OCI-LY3 (cell line): ENCODE data around the gene TEAD3.

Source experiments
- H2AFZ ChIP-seq: fragments of 200-600, 300-600 bp; shearing (Covaris generic); 2 replicates; pipeline ENCODE4 v1.6.0; 2014; ENCODE audit warnings: antibody characterized with exemption, low read depth, low read length
- H3K27ac ChIP-seq: fragments of 200-600, 300-600 bp; sonication (generic); 2 replicates; pipeline ENCODE4 v1.5.1; 2014; ENCODE audit warnings: mild to moderate bottlenecking, low read length, moderate library complexity, mixed read lengths
- H3K27me3 ChIP-seq: fragments of 200-600, 300-600 bp; sonication (generic); 2 replicates; pipeline ENCODE4 v1.6.1; 2014; ENCODE audit warnings: low read depth, low read length, mixed read lengths
- H3K36me3 ChIP-seq: fragments of 200-600, 300-600 bp; sonication (generic); replicated peaks from 2 replicates; pipeline ENCODE3; 2014; ENCODE audit warnings: low read depth, low read length, mixed read lengths
- H3K4me1 ChIP-seq: fragments of 300-600, 200-600 bp; sonication (generic); 2 replicates; pipeline ENCODE4 v1.6.1; 2014; ENCODE audit warnings: low read length, mixed read lengths
- H3K4me2 ChIP-seq: fragments of 200-600, 300-600 bp; sonication (generic); 2 replicates; pipeline ENCODE4 v1.6.1; 2014; ENCODE audit warnings: low read length, mixed read lengths
- H3K4me3 ChIP-seq: fragments of 300-600, 200-600 bp; sonication (generic); 2 replicates; pipeline ENCODE4 v1.5.1; 2014; ENCODE audit warnings: antibody characterized with exemption, mild to moderate bottlenecking, low read length, moderate library complexity
- H3K79me2 ChIP-seq: fragments of 300-600, 200-600 bp; shearing (Covaris generic); 2 replicates; pipeline ENCODE4 v1.6.1; 2014; ENCODE audit warnings: mild to moderate bottlenecking, low read length, mixed read lengths
- H3K9ac ChIP-seq: fragments of 300-600, 200-600 bp; shearing (Covaris generic); 2 replicates; pipeline ENCODE4 v1.6.0; 2014; ENCODE audit warnings: mild to moderate bottlenecking, low read length, moderate library complexity
- H3K9me3 ChIP-seq: fragments of 200-600, 300-600 bp; shearing (Covaris generic); 2 replicates; pipeline ENCODE4 v1.6.1; 2014; ENCODE audit warnings: low read length, mixed read lengths; ENCODE audit not compliant: insufficient read depth
- H4K20me1 ChIP-seq: fragments of 200-600, 300-600 bp; sonication (generic); 2 replicates; pipeline ENCODE4 v1.6.1; 2016; ENCODE audit warnings: low read length, mixed read lengths; ENCODE audit not compliant: insufficient read depth
- EZH2phosphoT487 ChIP-seq: fragments of 200-600 bp; shearing (Covaris generic); IDR thresholded peaks from 2 replicates; pipeline ENCODE4 v1.6.1; 2018; ENCODE audit warnings: antibody characterized with exemption, mixed run types, low read depth
- TF ChIP-seq, protein P1 (sequence below): fragments of 200-600, 300-600 bp; sonication (generic); IDR thresholded peaks from 2 replicates; pipeline ENCODE4 v1.5.1; 2014; ENCODE audit warnings: antibody characterized with exemption, low read length, low read depth

TEAD3 gene

DNA sequence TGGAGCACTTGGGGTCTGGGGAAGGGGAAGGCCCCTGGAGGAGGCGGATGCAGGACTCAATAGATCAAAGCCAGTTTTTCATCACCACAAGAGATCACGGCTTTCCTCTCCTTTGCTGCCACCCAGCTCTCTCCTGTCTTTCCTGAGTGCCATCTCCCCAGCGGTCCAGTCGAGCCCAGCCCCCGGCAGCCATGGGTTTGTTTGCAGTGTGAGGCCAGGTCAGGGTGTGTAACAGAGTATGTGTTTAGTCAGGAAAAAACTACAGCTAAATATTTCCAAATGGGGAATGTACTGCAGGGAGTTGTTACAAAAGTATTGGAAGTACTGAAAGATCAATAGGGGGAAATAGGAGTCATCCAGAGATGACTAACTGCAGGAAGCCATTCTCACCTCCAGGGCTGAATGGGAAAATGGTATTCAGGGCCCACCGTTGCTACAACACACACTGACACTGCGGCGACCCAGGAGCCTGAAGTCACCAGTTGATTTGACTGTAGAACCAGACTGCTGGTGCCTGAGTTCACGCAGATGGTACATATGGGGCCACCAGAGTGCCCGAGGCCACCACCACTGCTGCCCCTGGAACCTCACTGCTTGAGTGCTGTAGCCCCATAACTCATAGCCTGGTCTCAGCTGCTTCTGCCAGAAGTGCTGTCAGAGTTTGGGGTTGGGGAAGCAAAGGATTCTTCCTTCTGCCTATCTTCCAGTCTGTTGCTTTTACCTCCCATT is 68.3 kb downstream of the TEAD3 start:
- Histone ChIP-seq H3K4me3 (no peak overlapping the region), H4K20me1 (no peaks in the 10 kb centered on the region), H3K4me2 (no peak overlapping the region), H3K27me3 (no peaks in the 10 kb centered on the region), H3K9ac (no peak overlapping the region), H3K79me2 (no peaks in the 10 kb centered on the region), H3K36me3 (no peaks in the 10 kb centered on the region), H3K27ac (no peak overlapping the region), H3K4me1 (peaks cover 5% of the 10 kb centered on the region; the same call in 1 of the 2 replicates), H3K9me3 (no peaks in the 10 kb centered on the region), H2AFZ (no peak overlapping the region)
- TF ChIP-seq EZH2phosphoT487: no peak
- TF ChIP-seq, protein P1, sequence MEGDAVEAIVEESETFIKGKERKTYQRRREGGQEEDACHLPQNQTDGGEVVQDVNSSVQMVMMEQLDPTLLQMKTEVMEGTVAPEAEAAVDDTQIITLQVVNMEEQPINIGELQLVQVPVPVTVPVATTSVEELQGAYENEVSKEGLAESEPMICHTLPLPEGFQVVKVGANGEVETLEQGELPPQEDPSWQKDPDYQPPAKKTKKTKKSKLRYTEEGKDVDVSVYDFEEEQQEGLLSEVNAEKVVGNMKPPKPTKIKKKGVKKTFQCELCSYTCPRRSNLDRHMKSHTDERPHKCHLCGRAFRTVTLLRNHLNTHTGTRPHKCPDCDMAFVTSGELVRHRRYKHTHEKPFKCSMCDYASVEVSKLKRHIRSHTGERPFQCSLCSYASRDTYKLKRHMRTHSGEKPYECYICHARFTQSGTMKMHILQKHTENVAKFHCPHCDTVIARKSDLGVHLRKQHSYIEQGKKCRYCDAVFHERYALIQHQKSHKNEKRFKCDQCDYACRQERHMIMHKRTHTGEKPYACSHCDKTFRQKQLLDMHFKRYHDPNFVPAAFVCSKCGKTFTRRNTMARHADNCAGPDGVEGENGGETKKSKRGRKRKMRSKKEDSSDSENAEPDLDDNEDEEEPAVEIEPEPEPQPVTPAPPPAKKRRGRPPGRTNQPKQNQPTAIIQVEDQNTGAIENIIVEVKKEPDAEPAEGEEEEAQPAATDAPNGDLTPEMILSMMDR: no peak

DNA sequence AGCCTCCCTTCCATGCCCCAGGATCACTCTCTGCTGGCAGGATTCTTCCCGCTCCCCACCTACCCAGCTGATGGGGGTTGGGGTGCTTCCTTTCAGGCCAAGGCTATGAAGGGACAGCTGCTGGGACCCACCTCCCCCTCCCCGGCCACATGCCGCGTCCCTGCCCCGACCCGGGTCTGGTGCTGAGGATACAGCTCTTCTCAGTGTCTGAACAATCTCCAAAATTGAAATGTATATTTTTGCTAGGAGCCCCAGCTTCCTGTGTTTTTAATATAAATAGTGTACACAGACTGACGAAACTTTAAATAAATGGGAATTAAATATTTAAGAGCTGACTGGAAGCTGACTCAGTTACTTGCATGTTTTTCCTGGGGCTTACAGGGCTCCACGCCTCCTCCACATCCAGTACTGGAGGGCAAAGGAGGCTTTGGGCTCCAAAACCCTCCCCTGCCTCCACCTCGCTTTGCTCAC is 69.0 kb downstream of the TEAD3 start:
- H2AFZ ChIP-seq: no peak overlapping the region
- no peak overlapping the region for H3K27ac ChIP-seq
- no peaks in the 10 kb centered on the region for H3K79me2 ChIP-seq
- no peak overlapping the region for H3K4me2 ChIP-seq
- H3K9ac ChIP-seq: no peak overlapping the region
- H3K4me1 ChIP-seq: peaks cover 5% of the 10 kb centered on the region; the same call in 1 of the 2 replicates
- H3K9me3 ChIP-seq: no peaks in the 10 kb centered on the region
- no peak for TF ChIP-seq EZH2phosphoT487
- TF ChIP-seq, protein P1: no peak
- no peak overlapping the region for H3K4me3 ChIP-seq
- H4K20me1 ChIP-seq: no peaks in the 10 kb centered on the region
- H3K27me3 ChIP-seq: no peaks in the 10 kb centered on the region
- H3K36me3 ChIP-seq: no peaks in the 10 kb centered on the region

DNA sequence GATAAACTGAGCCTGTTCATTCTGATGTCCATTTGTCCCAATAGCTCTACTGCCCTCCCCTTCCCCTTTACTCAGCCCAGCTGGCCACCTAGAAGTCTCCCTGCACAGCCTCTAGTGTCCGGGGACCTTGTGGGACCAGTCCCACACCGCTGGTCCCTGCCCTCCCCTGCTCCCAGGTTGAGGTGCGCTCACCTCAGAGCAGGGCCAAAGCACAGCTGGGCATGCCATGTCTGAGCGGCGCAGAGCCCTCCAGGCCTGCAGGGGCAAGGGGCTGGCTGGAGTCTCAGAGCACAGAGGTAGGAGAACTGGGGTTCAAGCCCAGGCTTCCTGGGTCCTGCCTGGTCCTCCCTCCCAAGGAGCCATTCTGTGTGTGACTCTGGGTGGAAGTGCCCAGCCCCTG is 69.4 kb downstream of the TEAD3 start:
- TF ChIP-seq, protein P1: no peak
- no peak for TF ChIP-seq EZH2phosphoT487
- Histone ChIP-seq H3K79me2 (no peaks in the 10 kb centered on the region), H3K9me3 (no peaks in the 10 kb centered on the region), H3K4me3 (no peak overlapping the region), H3K9ac (no peak overlapping the region), H3K4me2 (no peak overlapping the region), H2AFZ (no peak overlapping the region), H3K36me3 (no peaks in the 10 kb centered on the region), H3K27ac (no peak overlapping the region), H4K20me1 (no peaks in the 10 kb centered on the region), H3K4me1 (peaks cover 5% of the 10 kb centered on the region; the same call in 1 of the 2 replicates), H3K27me3 (no peaks in the 10 kb centered on the region)

DNA sequence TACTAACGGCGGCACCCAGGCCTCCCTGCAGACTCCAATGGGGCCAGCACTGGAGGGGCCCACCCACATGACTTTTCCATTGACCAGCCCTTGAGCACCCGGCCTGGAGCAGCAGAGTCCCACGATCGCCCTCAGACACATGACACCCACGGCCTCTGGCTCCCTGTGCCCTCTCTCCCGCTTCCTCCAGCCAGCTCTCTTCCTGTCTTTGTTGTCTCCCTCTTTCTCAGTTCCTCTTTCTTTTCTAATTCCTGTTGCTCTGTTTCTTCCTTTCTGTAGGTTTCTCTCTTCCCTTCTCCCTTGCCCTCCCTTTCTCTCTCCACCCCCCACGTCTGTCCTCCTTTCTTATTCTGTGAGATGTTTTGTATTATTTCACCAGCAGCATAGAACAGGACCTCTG is 70.8 kb downstream of the TEAD3 start:
- no peaks in the 10 kb centered on the region for H3K36me3 ChIP-seq
- H4K20me1 ChIP-seq: no peaks in the 10 kb centered on the region
- H3K4me2 ChIP-seq: no peak overlapping the region
- H3K9ac ChIP-seq: no peak overlapping the region
- no peak overlapping the region for H3K4me3 ChIP-seq
- H3K27me3 ChIP-seq: no peaks in the 10 kb centered on the region
- TF ChIP-seq EZH2phosphoT487: no peak
- TF ChIP-seq, protein P1: no peak
- no peaks in the 10 kb centered on the region for H3K9me3 ChIP-seq
- H2AFZ ChIP-seq: no peak overlapping the region
- no peaks in the 10 kb centered on the region for H3K79me2 ChIP-seq
- no peak overlapping the region for H3K27ac ChIP-seq
- H3K4me1 ChIP-seq: peaks cover 5% of the 10 kb centered on the region; the same call in 1 of the 2 replicates
